GM18951 (cell line): ENCODE data around the gene PZP.

ENCODE experiments used
- POLR2A ChIP-seq: IDR thresholded peaks from 4 replicates; pipeline ENCODE4 v1.6.1; 2011; ENCODE audit warnings: mild to moderate bottlenecking; ENCODE audit not compliant: insufficient read length, insufficient read depth; ENCODE audit errors: extremely low read depth
- in situ Hi-C: fragments of 300-500 bp; cut with MboI; formaldehyde crosslinking; loops from one replicate; pipeline ENCODE4 v1.12.0; 2022; ENCODE audit warnings: low sequenced_read_pairs, mixed read lengths, inconsistent platforms; ENCODE audit not compliant: unreplicated experiment

The PZP gene

GRCh38 chr12:9099552-9100190, 108.5 kb downstream of the PZP start:
- TF ChIP-seq POLR2A, result no peak
- in situ Hi-C loops, result no loop called here
